Thyroid gland (tissue), 4 donors: ENCODE measurements around the gene BEST2. TPM values are rescaled to one million over a fixed set of nuclear protein-coding genes. Genes with fewer than 3 reads are reported as not detected.
A peak's percentile ranks its signal among the peaks of the same experiment; 100 is the strongest.

Source experiments
- DNase-seq, 2 donors: peaks; one replicate each; pipeline ENCODE4 v3.0.0-alpha.2; 2019
- H3K27ac ChIP-seq, 3 donors: fragments of 200-600 bp; sonication (generic); 1 replicate in 2 of 3; 2 replicates in 1 of 3; pipeline ENCODE4 v1.5.1; 2016 to 2019; ENCODE audit warnings: mild to moderate bottlenecking in 1 of 3, moderate library complexity in 1 of 3
- H3K27me3 ChIP-seq: fragments of 200-600 bp; sonication (generic); one replicate; pipeline ENCODE4 v1.5.1; 2019
- H3K36me3 ChIP-seq, 2 donors: fragments of 200-600 bp; sonication (generic); one replicate each; pipeline ENCODE4 v1.5.1; 2016 to 2019
- H3K4me1 ChIP-seq, 2 donors: fragments of 200-600 bp; sonication (generic); one replicate each; pipeline ENCODE4 v1.5.1; 2017 to 2019
- H3K4me3 ChIP-seq, 3 donors: fragments of 200-600 bp; sonication (generic); replicated peaks in 1 of 3; 1 replicate in 2 of 3; 2 replicates in 1 of 3; pipeline ENCODE4 v1.5.1; 2016; ENCODE audit warnings: mild to moderate bottlenecking in 1 of 3
- H3K9me3 ChIP-seq: fragments of 200-600 bp; sonication (generic); one replicate; pipeline ENCODE4 v1.5.1; 2017
- CTCF ChIP-seq, 6 experiments: fragments of 200-600 bp in 3 of 6; fragments of 450-650 bp in 3 of 6; sonication (generic) in 3 of 6; IDR thresholded peaks; one replicate each; pipeline ENCODE4 v1.5.1; 2016 to 2019; ENCODE audit warnings: antibody characterized with exemption in 6 of 6, mild to moderate bottlenecking in 2 of 6, inconsistent platforms in 1 of 6, moderate library complexity in 1 of 6
- POLR2A ChIP-seq, 2 donors: fragments of 450-650 bp; IDR thresholded peaks; one replicate each; pipeline ENCODE4 v1.6.1; 2017; ENCODE audit warnings: antibody characterized with exemption in 2 of 2, mild to moderate bottlenecking in 2 of 2, moderate library complexity in 1 of 2
- WGBS, 2 donors: methylation state at CpG; one replicate each; pipeline ENCODE4 v1.1.5; 2017; 5-methylcytosine and 5-hydroxymethylcytosine counted together
- intact Hi-C: fragments of 100-400 bp; cut with DNase I; formaldehyde crosslinking; loops from one replicate; pipeline ENCODE4 v1.15.1; 2023
- total RNA-seq, 4 donors: library from RNA; depleted of rRNA; stranded (reverse); fragments of >200 nt; gene quantifications; one replicate each; pipeline ENCODE4 v1.2.3, GENCODE V29; 2016

The BEST2 gene
- total RNA-seq, 4 donors from 2014 or later: not detected

- H3K9me3 ChIP-seq: no peaks in the 10 kb centered on the region
- H3K27ac ChIP-seq: peak overlapping the region in 1 of 3 donors; percentile 94
- H3K4me1 ChIP-seq: peaks cover 17 to 28% of the 10 kb centered on the region in 2 donors
- intact Hi-C loops: no loop called here
- WGBS, 2 donors: 12 to 15% methylated on average over 12 to 13 of the region's 13 CpGs
- TF ChIP-seq CTCF (IDR thresholded peaks at IDR 0.05) (no peak), POLR2A (IDR thresholded peaks at IDR 0.05) (no peak)
- H3K36me3 ChIP-seq: peaks cover 0 to 9% of the 10 kb centered on the region in 2 donors
- DNase-seq: no peak
- peak overlapping the region; percentile 24 to 91 (median 77) for H3K4me3 ChIP-seq
- no peaks in the 10 kb centered on the region for H3K27me3 ChIP-seq
Observed at GRCh38 chr19:12737835-12738351, 13.7 kb upstream of the BEST2 start.

- no peaks in the 10 kb centered on the region for H3K4me1 ChIP-seq
- H3K9me3 ChIP-seq: no peaks in the 10 kb centered on the region
- TF ChIP-seq POLR2A (IDR thresholded peaks at IDR 0.05): no peak
- peaks cover 29 to 37% of the 10 kb centered on the region in 2 donors for H3K36me3 ChIP-seq
- H3K27me3 ChIP-seq: no peaks in the 10 kb centered on the region
- intact Hi-C loops: no loop called here
- H3K4me3 ChIP-seq: no peak overlapping the region
- DNase-seq: no peak
- WGBS, 2 donors: 79 to 82% methylated on average over 11 to 17 of the region's 22 CpGs
- no peak overlapping the region for H3K27ac ChIP-seq
Observed at GRCh38 chr19:12745166-12745897, 6.3 kb upstream of the BEST2 start.

- Histone ChIP-seq H3K27ac (no peak overlapping the region), H3K4me3 (no peak overlapping the region), H3K36me3 (peaks cover 29% of the 10 kb centered on the region in 2 donors), H3K27me3 (no peaks in the 10 kb centered on the region), H3K9me3 (no peaks in the 10 kb centered on the region), H3K4me1 (no peaks in the 10 kb centered on the region)
- 63 to 69% methylated on average over 3 to 4 of the region's 6 CpGs for WGBS, 2 donors
- no peak for TF ChIP-seq POLR2A (IDR thresholded peaks at IDR 0.05)
- TF ChIP-seq CTCF (IDR thresholded peaks at IDR 0.05): no peak
- intact Hi-C loops: no loop called here
- DNase-seq: no peak
Observed at GRCh38 chr19:12748489-12748888, 3.1 kb upstream of the BEST2 start.

GRCh38 chr19:12749938-12750521, 1.6 kb upstream of the BEST2 start:
- no peak for DNase-seq
- TF ChIP-seq CTCF (IDR thresholded peaks at IDR 0.05) (no peak), POLR2A (IDR thresholded peaks at IDR 0.05) (no peak)
- H3K4me3 ChIP-seq: no peak overlapping the region
- 51 to 52% methylated on average over 13 to 19 of the region's 24 CpGs for WGBS, 2 donors
- no peak overlapping the region for H3K27ac ChIP-seq
- intact Hi-C loops: no loop called here
- H3K4me1 ChIP-seq: no peaks in the 10 kb centered on the region
- peaks cover 27% of the 10 kb centered on the region in 2 donors for H3K36me3 ChIP-seq
- no peaks in the 10 kb centered on the region for H3K27me3 ChIP-seq
- H3K9me3 ChIP-seq: no peaks in the 10 kb centered on the region

- no peaks in the 10 kb centered on the region for H3K27me3 ChIP-seq
- DNase-seq: no peak
- peaks cover 19% of the 10 kb centered on the region in 2 donors for H3K36me3 ChIP-seq
- intact Hi-C loops: no loop called here
- TF ChIP-seq POLR2A (IDR thresholded peaks at IDR 0.05) (no peak), CTCF (IDR thresholded peaks at IDR 0.05) (no peak)
- H3K27ac ChIP-seq: no peak overlapping the region
- H3K9me3 ChIP-seq: no peaks in the 10 kb centered on the region
- WGBS, 2 donors: 65 to 71% methylated on average over 9 of the region's 9 CpGs
- H3K4me3 ChIP-seq: no peak overlapping the region
- H3K4me1 ChIP-seq: no peaks in the 10 kb centered on the region
Observed at GRCh38 chr19:12750851-12751250, 740 bp upstream of the BEST2 start.
